IMR-90 (cell line): ENCODE measurements around the gene RPL41. TPM values are rescaled to one million over a fixed set of nuclear protein-coding genes. Genes with fewer than 3 reads are reported as not detected.

Experiments
- ATAC-seq: fragments of 200-7000 bp; cut with Tn5 transposase; 2 replicates; pipeline ENCODE4 v1.9.1; 2020; ENCODE audit warnings: low read depth, mild to moderate bottlenecking, moderate library complexity
- BruUV-seq: library from RNA; stranded (reverse); fragments of 400-500 nt; replicated peaks from 2 replicates; lab custom pipeline; 2021; lab: Mats Ljungman, UMichigan
- CTCF ChIA-PET: fragments of 300-600 bp; formaldehyde crosslinking; extraction: SDS; loops from one replicate; lab custom pipeline; 2021; ENCODE audit warnings: antibody characterized with exemption; lab: Yijun Ruan, JAX
- POLR2A ChIA-PET: fragments of 300-600 bp; sonication (Branson Sonifier 250); formaldehyde crosslinking; loops from one replicate; lab custom pipeline; 2022; ENCODE audit warnings: antibody characterized with exemption; ENCODE audit not compliant: unreplicated experiment; lab: Charles Lee
- DNase-seq: peaks from one replicate; pipeline ENCODE4 v3.0.0; 2013
- H2AFZ ChIP-seq: replicated peaks from 2 replicates; pipeline ENCODE3; 2013; ENCODE audit warnings: low read length, mild to moderate bottlenecking; ENCODE audit not compliant: poor library complexity
- H2AK5ac ChIP-seq: 2 replicates; pipeline ENCODE4 v1.6.1; 2013; ENCODE audit warnings: low read depth, low read length, inconsistent platforms
- H2AK9ac ChIP-seq: replicated peaks from 2 replicates; pipeline ENCODE3; 2013; ENCODE audit warnings: mild to moderate bottlenecking, low read depth, low read length, moderate library complexity; ENCODE audit not compliant: poor library complexity
- H2BK120ac ChIP-seq: 2 replicates; pipeline ENCODE4 v1.6.1; 2013; ENCODE audit warnings: low read depth, low read length, inconsistent platforms
- H2BK15ac ChIP-seq: 3 replicates; pipeline ENCODE4 v1.6.1; 2013; ENCODE audit warnings: low read depth, low read length, inconsistent platforms
- H2BK20ac ChIP-seq: 2 replicates; pipeline ENCODE4 v1.6.1; 2013; ENCODE audit warnings: low read depth, mild to moderate bottlenecking, inconsistent platforms, low read length, moderate library complexity
- H2BK5ac ChIP-seq: 2 replicates; pipeline ENCODE4 v1.6.1; 2013; ENCODE audit warnings: mild to moderate bottlenecking, low read depth, low read length, inconsistent platforms; ENCODE audit not compliant: poor library complexity, severe bottlenecking
- H3K14ac ChIP-seq: replicated peaks from 2 replicates; pipeline ENCODE4 v1.6.1; 2013; ENCODE audit warnings: low read depth, low read length, inconsistent platforms
- H3K18ac ChIP-seq: 2 replicates; pipeline ENCODE4 v1.6.1; 2013; ENCODE audit warnings: low read depth, low read length, control low read depth
- H3K23ac ChIP-seq: 2 replicates; pipeline ENCODE4 v1.6.1; 2013; ENCODE audit warnings: low read depth, low read length, inconsistent platforms
- H3K27ac ChIP-seq: 2 replicates; pipeline ENCODE4 v1.5.1; 2013; ENCODE audit warnings: mild to moderate bottlenecking, control low read depth, low read length; ENCODE audit not compliant: insufficient read depth
- H3K27me3 ChIP-seq: 2 replicates; pipeline ENCODE4 v1.6.1; 2013; ENCODE audit warnings: low read length; ENCODE audit not compliant: control insufficient read depth, insufficient read depth
- H3K36me3 ChIP-seq: 2 replicates; pipeline ENCODE4 v1.6.1; 2013; ENCODE audit warnings: low read length, mixed read lengths; ENCODE audit not compliant: control insufficient read depth, insufficient read depth
- H3K4ac ChIP-seq: 2 replicates; pipeline ENCODE4 v1.6.1; 2013; ENCODE audit warnings: low read depth, low read length, inconsistent platforms
- H3K4me1 ChIP-seq: 2 replicates; pipeline ENCODE4 v1.6.1; 2013; ENCODE audit warnings: low read length, mixed read lengths; ENCODE audit not compliant: control insufficient read depth, insufficient read depth
- H3K4me2 ChIP-seq: 2 replicates; pipeline ENCODE4 v1.6.1; 2013; ENCODE audit warnings: low read depth, mild to moderate bottlenecking, control low read depth, low read length, moderate library complexity
- H3K4me3 ChIP-seq: 2 replicates; pipeline ENCODE4 v1.5.1; 2013; ENCODE audit warnings: low read depth, mild to moderate bottlenecking, control low read depth, low read length, moderate library complexity; ENCODE audit not compliant: insufficient read depth
- H3K56ac ChIP-seq: 2 replicates; pipeline ENCODE4 v1.6.1; 2013; ENCODE audit warnings: low read length, inconsistent platforms; ENCODE audit not compliant: insufficient read depth; ENCODE audit errors: extremely low read depth
- H3K79me1 ChIP-seq, 2 experiments: 2 replicates each; pipeline ENCODE4 v1.6.1; 2013; ENCODE audit warnings: low read length in 2 of 2, inconsistent platforms in 1 of 2, low read depth in 1 of 2
- H3K9ac ChIP-seq: 2 replicates; pipeline ENCODE4 v1.6.1; 2013; ENCODE audit warnings: low read depth, low read length, control low read depth
- H3K9me1 ChIP-seq: 2 replicates; pipeline ENCODE4 v1.6.1; 2013; ENCODE audit warnings: low read length, inconsistent platforms; ENCODE audit not compliant: insufficient read depth
- H3K9me3 ChIP-seq: 2 replicates; pipeline ENCODE4 v1.6.1; 2013; ENCODE audit warnings: low read length; ENCODE audit not compliant: control insufficient read depth, insufficient read depth
- H4K20me1 ChIP-seq: 2 replicates; pipeline ENCODE4 v1.6.1; 2013; ENCODE audit warnings: low read length, inconsistent platforms; ENCODE audit not compliant: insufficient read depth
- H4K5ac ChIP-seq: 2 replicates; pipeline ENCODE4 v1.6.1; 2013; ENCODE audit warnings: mild to moderate bottlenecking, low read depth, low read length, control low read depth
- H4K8ac ChIP-seq, 2 experiments: 2 replicates each; pipeline ENCODE4 v1.6.1; 2013; ENCODE audit warnings: low read depth in 2 of 2, low read length in 2 of 2, control low read depth in 1 of 2, inconsistent platforms in 1 of 2
- H4K91ac ChIP-seq: 2 replicates; pipeline ENCODE4 v1.6.1; 2013; ENCODE audit warnings: low read depth, low read length, inconsistent platforms; ENCODE audit not compliant: insufficient read depth
- BHLHE40 ChIP-seq: fragments of 150-350 bp; IDR thresholded peaks from 2 replicates; pipeline ENCODE4 v1.6.1; 2016; ENCODE audit warnings: mild to moderate bottlenecking, low read depth, low read length
- CEBPB ChIP-seq: IDR thresholded peaks from 2 replicates; pipeline ENCODE4 v1.6.1; 2012; ENCODE audit warnings: low read depth, low read length, improper control_type of control experiment
- CHD1 ChIP-seq: IDR thresholded peaks from 2 replicates; pipeline ENCODE4 v1.6.1; 2012; ENCODE audit warnings: low read depth, low read length, improper control_type of control experiment
- CTCF ChIP-seq: conservative IDR thresholded peaks from 2 replicates; pipeline ENCODE4 v1.5.1; 2012; ENCODE audit warnings: mild to moderate bottlenecking, low read depth, low read length, improper control_type of control experiment
- ELK1 ChIP-seq: fragments of 150-350 bp; IDR thresholded peaks from 2 replicates; pipeline ENCODE4 v1.6.1; 2016; ENCODE audit warnings: low read depth, mild to moderate bottlenecking, low read length, moderate library complexity, borderline replicate concordance
- FOS ChIP-seq: fragments of 150-350 bp; IDR thresholded peaks from 2 replicates; pipeline ENCODE4 v1.6.1; 2016; ENCODE audit warnings: low read depth, low read length
- MAFK ChIP-seq: IDR thresholded peaks from 2 replicates; pipeline ENCODE4 v1.6.1; 2012; ENCODE audit warnings: low read depth, low read length, improper control_type of control experiment
- MAZ ChIP-seq: IDR thresholded peaks from 2 replicates; pipeline ENCODE4 v1.6.1; 2012; ENCODE audit warnings: low read depth, mild to moderate bottlenecking, low read length, improper control_type of control experiment, moderate library complexity, borderline replicate concordance
- MXI1 ChIP-seq: IDR thresholded peaks from 2 replicates; pipeline ENCODE4 v1.6.1; 2012; ENCODE audit warnings: low read depth, mild to moderate bottlenecking, low read length, moderate library complexity, borderline replicate concordance
- NFE2L2 ChIP-seq: fragments of 150-350 bp; IDR thresholded peaks from 2 replicates; pipeline ENCODE4 v1.6.1; 2016; ENCODE audit warnings: low read depth, mild to moderate bottlenecking, low read length
- POLR2A ChIP-seq: IDR thresholded peaks from 2 replicates; pipeline ENCODE4 v1.6.1; 2012; ENCODE audit warnings: mild to moderate bottlenecking, low read depth, low read length
- RAD21 ChIP-seq: IDR thresholded peaks from 2 replicates; pipeline ENCODE4 v1.6.1; 2012; ENCODE audit warnings: low read length, improper control_type of control experiment
- RFX5 ChIP-seq: IDR thresholded peaks from 2 replicates; pipeline ENCODE4 v1.8.0; 2012; ENCODE audit warnings: low read depth, mild to moderate bottlenecking, low read length, moderate library complexity
- SMC3 ChIP-seq: fragments of 150-350 bp; IDR thresholded peaks from 2 replicates; pipeline ENCODE4 v1.6.1; 2016; ENCODE audit warnings: low read depth, mild to moderate bottlenecking, antibody characterized with exemption, low read length, moderate library complexity
- USF2 ChIP-seq: fragments of 150-350 bp; IDR thresholded peaks from 2 replicates; pipeline ENCODE4 v1.6.1; 2017; ENCODE audit warnings: mild to moderate bottlenecking, antibody characterized with exemption, low read length, low read depth
- WGBS, 2 experiments: methylation state at CpG; one replicate each; pipeline versions ENCODE4 v1.1.5 to v1.1.7; 2013; ENCODE audit warnings: missing lambda C conversion rate in 2 of 2; ENCODE audit not compliant: insufficient read length in 1 of 2; ENCODE audit errors: extremely low coverage in 2 of 2; 5-methylcytosine and 5-hydroxymethylcytosine counted together
- dilution Hi-C: fragments of 300-500 bp; cut with HindIII; formaldehyde crosslinking; loops from one replicate; pipeline ENCODE4 v1.14.3; 2018; ENCODE audit warnings: low sequenced_read_pairs; ENCODE audit not compliant: unreplicated experiment
- in situ Hi-C: fragments of 300-500 bp; cut with MboI; formaldehyde crosslinking; loops from 3 replicates; pipeline ENCODE4 v1.14.3; 2019; ENCODE audit warnings: low sequenced_read_pairs, inconsistent platforms, mixed read lengths
- intact Hi-C: fragments of 100-400 bp; cut with micrococcal nuclease; formaldehyde crosslinking; loops from 2 replicates; pipeline ENCODE4 v1.10.0; 2022
- polyA plus RNA-seq, 3 experiments: library from polyadenylated mRNA; depleted of rRNA; stranded (reverse); fragments of >200 nt; gene quantifications; 2 replicates each; pipeline ENCODE4 v1.2.3, GENCODE V29; 2012; ENCODE audit warnings: low replicate concordance in 1 of 3
- total RNA-seq: library from RNA; depleted of rRNA; stranded (reverse); fragments of >200 nt; gene quantifications from 2 replicates; pipeline ENCODE4 v1.2.3, GENCODE V29; 2012

RPL41 gene
- total and polyA plus RNA-seq, 2 of the 4 experiments (the other 2 are of a cell fraction) = 1,119 to 9,394 TPM

DNA sequence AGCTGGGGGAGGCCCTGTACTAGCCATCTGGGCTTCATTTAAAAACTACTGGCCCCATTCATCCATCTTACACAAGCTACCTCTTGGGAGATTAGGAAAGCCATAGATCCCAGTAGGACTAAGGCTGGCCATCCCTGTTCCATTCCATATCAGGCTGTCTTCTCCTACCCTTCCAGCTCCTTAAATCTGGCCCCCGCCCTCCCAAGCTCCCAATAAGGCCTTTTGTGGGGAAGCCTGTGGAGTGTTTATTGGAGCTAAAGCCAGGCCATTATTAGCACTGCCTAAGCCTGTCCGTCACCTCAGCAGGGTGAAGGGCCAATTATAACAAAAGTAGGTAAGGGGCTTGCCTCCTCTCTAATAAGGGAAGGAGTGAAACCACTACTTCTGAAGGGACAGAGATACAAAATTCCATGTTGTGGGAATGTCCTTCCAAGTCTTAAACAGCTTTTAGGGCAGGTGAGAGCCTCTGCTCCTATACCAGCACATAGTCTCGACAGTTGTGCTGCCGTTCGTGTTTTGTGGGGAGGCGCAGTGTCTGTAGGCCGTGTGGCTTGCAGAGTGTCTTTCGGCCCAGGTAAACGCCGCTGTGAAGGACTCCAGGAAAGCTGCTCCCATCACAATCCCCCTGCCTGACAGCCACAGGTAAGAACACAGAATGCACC, 45.4 kb downstream of the RPL41 start:
- Histone ChIP-seq H4K91ac (no peak overlapping the region), H3K18ac (no peak overlapping the region), H3K79me1 (peaks cover 14 to 47% of the 10 kb centered on the region in 2 experiments), H3K4ac (no peak overlapping the region), H3K14ac (no peak overlapping the region), H3K27ac (no peak overlapping the region), H2BK20ac (no peak overlapping the region), H2BK15ac (no peak overlapping the region), H3K4me2 (no peak overlapping the region), H3K9me3 (no peaks in the 10 kb centered on the region), H2BK5ac (no peak overlapping the region), H4K5ac (no peak overlapping the region), H4K20me1 (peaks cover 69% of the 10 kb centered on the region), H2AK9ac (peak overlapping the region; percentile 29), H3K23ac (peak overlapping the region; percentile 99; the same call in 1 of the 2 replicates), H3K27me3 (no peaks in the 10 kb centered on the region), H4K8ac (0 out of 4 replicates have a peak overlapping the region, but pooled peaks of 1 of the 2 experiments have one; percentile 1), H3K56ac (no peak overlapping the region), H2BK120ac (no peak overlapping the region), H3K9me1 (no peaks in the 10 kb centered on the region), H3K4me1 (peaks cover 15% of the 10 kb centered on the region), H3K36me3 (peaks cover 68% of the 10 kb centered on the region), H2AFZ (no peak overlapping the region), H3K9ac (peak overlapping the region; percentile 100; the same call in 1 of the 2 replicates), H2AK5ac (no peak overlapping the region), H3K4me3 (no peak overlapping the region)
- no CpG with 5 or more reads among the region's 10 CpGs for WGBS, 2 experiments
- dilution Hi-C loops = no loop called here
- in situ Hi-C loops = no loop called here
- TF ChIP-seq RAD21 (no peak), FOS (no peak), MAFK (no peak), POLR2A (no peak), RFX5 (no peak), NFE2L2 (no peak), MAZ (no peak), MXI1 (no peak), CTCF (no peak), CHD1 (no peak), USF2 (no peak), SMC3 (no peak), BHLHE40 (no peak), ELK1 (no peak), CEBPB (no peak)
- intact Hi-C loops = no loop called here
- no peak for ATAC-seq
- no TSS peak for BruUV-seq
- ChIA-PET POLR2A (interaction anchor here (0.5 to 1.7 kb wide), 2 partner anchors 15 to 42 kb away, joined by 6 to 7 read pairs; no protein-coding TSS in a partner anchor), CTCF (interaction anchor here (0.5 to 2.0 kb wide), 3 partner anchors 23 to 480 kb away, joined by 3 to 8 read pairs (median 4); partner anchors contain the start of gene SMARCC2)
- DNase-seq = no peak
